ENCODE data around the gene GMCL1. TPM values are rescaled to one million over a fixed set of nuclear protein-coding genes. Genes with fewer than 3 reads are reported as not detected.
"Not testable (repeated sequence)": the region's sequence is repeated elsewhere in the genome, so short reads cannot be mapped to it uniquely, and the experiment has no call there.

Gene GMCL1
- total and polyA plus RNA-seq, 4 donors, result 6.8 to 31.1 (median 10.8) TPM

- no peaks in the 10 kb centered on the region for H3K27me3 ChIP-seq (ENCODE audit: control insufficient read depth in 3 of 3, insufficient read depth in 3 of 3, low read length in 2 of 3)
- TF ChIP-seq, protein P1, sequence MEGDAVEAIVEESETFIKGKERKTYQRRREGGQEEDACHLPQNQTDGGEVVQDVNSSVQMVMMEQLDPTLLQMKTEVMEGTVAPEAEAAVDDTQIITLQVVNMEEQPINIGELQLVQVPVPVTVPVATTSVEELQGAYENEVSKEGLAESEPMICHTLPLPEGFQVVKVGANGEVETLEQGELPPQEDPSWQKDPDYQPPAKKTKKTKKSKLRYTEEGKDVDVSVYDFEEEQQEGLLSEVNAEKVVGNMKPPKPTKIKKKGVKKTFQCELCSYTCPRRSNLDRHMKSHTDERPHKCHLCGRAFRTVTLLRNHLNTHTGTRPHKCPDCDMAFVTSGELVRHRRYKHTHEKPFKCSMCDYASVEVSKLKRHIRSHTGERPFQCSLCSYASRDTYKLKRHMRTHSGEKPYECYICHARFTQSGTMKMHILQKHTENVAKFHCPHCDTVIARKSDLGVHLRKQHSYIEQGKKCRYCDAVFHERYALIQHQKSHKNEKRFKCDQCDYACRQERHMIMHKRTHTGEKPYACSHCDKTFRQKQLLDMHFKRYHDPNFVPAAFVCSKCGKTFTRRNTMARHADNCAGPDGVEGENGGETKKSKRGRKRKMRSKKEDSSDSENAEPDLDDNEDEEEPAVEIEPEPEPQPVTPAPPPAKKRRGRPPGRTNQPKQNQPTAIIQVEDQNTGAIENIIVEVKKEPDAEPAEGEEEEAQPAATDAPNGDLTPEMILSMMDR (IDR thresholded peaks at IDR 0.05; ENCODE audit: control extremely low read depth, extremely low read depth), result no peak
- peaks cover 0 to 2% (median 0%) of the 10 kb centered on the region in 4 donors for H3K36me3 ChIP-seq (ENCODE audit: control insufficient read depth in 4 of 4, insufficient read depth in 4 of 4, low read length in 4 of 4)
- DNase-seq (no peak), ATAC-seq (ENCODE audit: insufficient read depth, low FRiP score) (no peak)
- peaks cover 2 to 12% (median 8%) of the 10 kb centered on the region in 5 donors for H3K4me1 ChIP-seq (ENCODE audit: control insufficient read depth in 5 of 5, insufficient read depth in 5 of 5, low read length in 5 of 5)
- peak overlapping the region; percentile 88 to 93 for H3K27ac ChIP-seq (ENCODE audit: low read depth in 1 of 2, low read length in 1 of 2)
- H3K9ac ChIP-seq (ENCODE audit: insufficient read depth in 1 of 2, low read length in 2 of 2), result peak overlapping the region; percentile 88 to 89
- no peaks in the 10 kb centered on the region for H3K9me3 ChIP-seq (ENCODE audit: control insufficient read depth in 4 of 4, insufficient read depth in 3 of 4, low read length in 3 of 4)
- 7 to 8% methylated on average over 7 of the region's 7 CpGs for WGBS, 2 donors
- H3K4me3 ChIP-seq, result peak overlapping the region; percentile 47
These were observed 563 bp upstream of the GMCL1 start for GRCh38 chr2:69828938-69829255.

- TF ChIP-seq, protein P1 (IDR thresholded peaks at IDR 0.05; ENCODE audit: control extremely low read depth, extremely low read depth), result no peak
- peak overlapping the region; percentile 62 to 67 for H3K27ac ChIP-seq (ENCODE audit: low read depth in 1 of 2, low read length in 1 of 2)
- DNase-seq (peak; percentile 21 to 23 (median 23)), ATAC-seq (ENCODE audit: insufficient read depth, low FRiP score) (peak; percentile 44)
- no peaks in the 10 kb centered on the region for H3K9me3 ChIP-seq (ENCODE audit: control insufficient read depth in 4 of 4, insufficient read depth in 3 of 4, low read length in 3 of 4)
- no peaks in the 10 kb centered on the region for H3K36me3 ChIP-seq (ENCODE audit: control insufficient read depth in 4 of 4, insufficient read depth in 4 of 4, low read length in 4 of 4)
- no peaks in the 10 kb centered on the region for H3K27me3 ChIP-seq (ENCODE audit: control insufficient read depth in 3 of 3, insufficient read depth in 3 of 3, low read length in 2 of 3)
- WGBS, 2 donors, result 2 to 3% methylated on average over 44 to 45 of the region's 45 CpGs
- H3K4me1 ChIP-seq (ENCODE audit: control insufficient read depth in 5 of 5, insufficient read depth in 5 of 5, low read length in 5 of 5), result peaks cover 2 to 12% (median 8%) of the 10 kb centered on the region in 5 donors
- peak overlapping the region; percentile 48 to 88 for H3K9ac ChIP-seq (ENCODE audit: insufficient read depth in 1 of 2, low read length in 2 of 2)
- H3K4me3 ChIP-seq, result peak overlapping the region; percentile 84
These were observed 815 bp downstream of the GMCL1 start for GRCh38 chr2:69830045-69830905.

DNA sequence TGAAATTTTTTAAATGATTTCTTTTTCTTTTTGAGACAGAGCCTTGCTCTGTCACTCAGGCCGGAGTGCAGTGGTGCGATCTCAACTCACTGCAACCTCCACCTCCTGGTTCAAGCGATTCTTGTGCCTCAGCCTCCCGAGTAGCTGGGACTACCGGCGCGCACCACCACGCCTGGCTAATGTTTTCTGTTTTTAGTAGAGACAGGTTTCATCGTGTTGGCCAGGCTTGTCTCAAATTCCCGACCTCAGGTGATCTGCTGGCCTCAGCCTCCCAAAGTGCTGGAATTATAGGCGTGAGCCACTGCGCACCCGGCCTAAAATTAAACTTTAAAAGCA is 1.4 kb downstream of the GMCL1 start:
- not testable (repeated sequence) for H3K27ac ChIP-seq (ENCODE audit: low read depth in 1 of 2, low read length in 1 of 2)
- H3K9ac ChIP-seq (ENCODE audit: insufficient read depth in 1 of 2, low read length in 2 of 2), result peak overlapping the region in 1 of 2 donors; percentile 2
- WGBS, 2 donors, result 85 to 89% methylated on average over 13 of the region's 13 CpGs

GRCh38 chr2:69831354-69831905 is 2.0 kb downstream of the GMCL1 start:
- Histone ChIP-seq H3K9ac (ENCODE audit: insufficient read depth in 1 of 2, low read length in 2 of 2) (no peak overlapping the region), H3K36me3 (ENCODE audit: control insufficient read depth in 4 of 4, insufficient read depth in 4 of 4, low read length in 4 of 4) (no peaks in the 10 kb centered on the region), H3K27ac (ENCODE audit: low read depth in 1 of 2, low read length in 1 of 2) (no peak overlapping the region), H3K4me1 (ENCODE audit: control insufficient read depth in 5 of 5, insufficient read depth in 5 of 5, low read length in 5 of 5) (peaks cover 2 to 12% (median 8%) of the 10 kb centered on the region in 5 donors), H3K4me3 (no peak overlapping the region), H3K9me3 (ENCODE audit: control insufficient read depth in 4 of 4, insufficient read depth in 3 of 4, low read length in 3 of 4) (no peaks in the 10 kb centered on the region), H3K27me3 (ENCODE audit: control insufficient read depth in 3 of 3, insufficient read depth in 3 of 3, low read length in 2 of 3) (no peaks in the 10 kb centered on the region)
- WGBS, 2 donors, result 94 to 96% methylated on average over 6 of the region's 6 CpGs
- DNase-seq, result no peak
- no peak for ATAC-seq (ENCODE audit: insufficient read depth, low FRiP score)
- TF ChIP-seq, protein P1 (IDR thresholded peaks at IDR 0.05; ENCODE audit: control extremely low read depth, extremely low read depth), result no peak

More for the DNA sequence above, 1.4 kb downstream of the GMCL1 start:
- H3K4me1 ChIP-seq (ENCODE audit: control insufficient read depth in 5 of 5, insufficient read depth in 5 of 5, low read length in 5 of 5), result peaks cover 2 to 12% (median 8%) of the 10 kb centered on the region in 5 donors
- ATAC-seq (ENCODE audit: insufficient read depth, low FRiP score); H3K9me3 ChIP-seq (ENCODE audit: control insufficient read depth in 4 of 4, insufficient read depth in 3 of 4, low read length in 3 of 4); H3K36me3 ChIP-seq (ENCODE audit: control insufficient read depth in 4 of 4, insufficient read depth in 4 of 4, low read length in 4 of 4); H3K4me3 ChIP-seq; DNase-seq; H3K27me3 ChIP-seq (ENCODE audit: control insufficient read depth in 3 of 3, insufficient read depth in 3 of 3, low read length in 2 of 3): not testable (repeated sequence)

Measured in lung (tissue), 12 donors.